HCT116 (cell line): Measurements from ENCODE around the gene USP21. TPM values are rescaled to one million over a fixed set of nuclear protein-coding genes. Genes with fewer than 3 reads are reported as not detected.

ENCODE experiments used
- ATAC-seq: fragments of 200-7000 bp; cut with Tn5 transposase; 2 replicates; pipeline ENCODE4 v1.9.1; 2020; ENCODE audit warnings: mild to moderate bottlenecking, moderate library complexity
- BruUV-seq: library from RNA; stranded (reverse); fragments of 400-500 nt; replicated peaks from 2 replicates; lab custom pipeline; 2021; lab: Mats Ljungman, UMichigan
- CTCF ChIA-PET: fragments of 300-600 bp; sonication (Branson Sonifier 250); formaldehyde crosslinking; loops from one replicate; lab custom pipeline; 2021; ENCODE audit warnings: antibody characterized with exemption; lab: Charles Lee
- POLR2A ChIA-PET: fragments of 300-600, 350-600 bp; sonication (Branson Sonifier 250); formaldehyde crosslinking; loops from one replicate; lab custom pipeline; 2021; ENCODE audit warnings: antibody characterized with exemption; lab: Charles Lee
- RAD21 ChIA-PET, 2 experiments: fragments of 300-600 bp; sonication (Branson Sonifier 250); formaldehyde crosslinking; loops; one replicate each; lab custom pipeline; 2023; ENCODE audit warnings: low total read pairs in 2 of 2; ENCODE audit not compliant: uncharacterized antibody in 2 of 2, unreplicated experiment in 2 of 2, low non-redundant PET in 1 of 2; lab: Charles Lee
- DNase-seq: peaks from one replicate; pipeline ENCODE4 v3.0.0-alpha.2; 2010; ENCODE audit warnings: low read depth, low spot score
- H2AFZ ChIP-seq: fragments of 200-600 bp; shearing (Covaris generic), sonication (generic); 2 replicates; pipeline ENCODE4 v1.6.1; 2017; ENCODE audit warnings: low read depth, mixed run types, mixed read lengths, antibody characterized with exemption, low read length; ENCODE audit not compliant: poor library complexity, severe bottlenecking
- H3K27ac ChIP-seq: 2 replicates; pipeline ENCODE4 v1.5.1; 2012; ENCODE audit warnings: low read depth, low read length
- H3K27me3 ChIP-seq: fragments of 200-600 bp; sonication (generic); 2 replicates; pipeline ENCODE4 v1.6.1; 2016; ENCODE audit warnings: mixed run types, low read length, mixed read lengths; ENCODE audit not compliant: insufficient read depth
- H3K36me3 ChIP-seq, 2 experiments: fragments of 200-500 bp in 1 of 2; fragments of 200-600 bp in 1 of 2; sonication (Bioruptor generic) in 1 of 2; sonication (generic) in 1 of 2; 2 replicates each; pipeline versions ENCODE4 v1.5.1 to v1.6.1; 2014 to 2016; ENCODE audit warnings: low read length in 2 of 2, inconsistent platforms in 1 of 2, mixed read lengths in 1 of 2, mixed run types in 1 of 2; ENCODE audit not compliant: insufficient read depth in 2 of 2, control insufficient read depth in 1 of 2
- H3K4me1 ChIP-seq, 2 experiments: fragments of 200-600 bp in 1 of 2; sonication (generic) in 1 of 2; 2 replicates each; pipeline versions ENCODE4 v1.5.1 to v1.6.1; 2012 to 2017; ENCODE audit warnings: low read length in 2 of 2, inconsistent platforms in 1 of 2, mild to moderate bottlenecking in 1 of 2, mixed read lengths in 1 of 2, mixed run types in 1 of 2, moderate library complexity in 1 of 2; ENCODE audit not compliant: insufficient read depth in 2 of 2, control insufficient read depth in 1 of 2
- H3K4me2 ChIP-seq: fragments of 200-600 bp; sonication (generic); 2 replicates; pipeline ENCODE4 v1.6.1; 2017; ENCODE audit warnings: mixed run types, low read length, mixed read lengths
- H3K4me3 ChIP-seq, 2 experiments: fragments of 200-600 bp in 1 of 2; sonication (generic) in 1 of 2; replicated peaks in 1 of 2; 2 replicates each; pipeline ENCODE4 v1.5.1; 2011 to 2016; ENCODE audit warnings: low read length in 2 of 2, control low read depth in 1 of 2, low read depth in 1 of 2, mild to moderate bottlenecking in 1 of 2, mixed read lengths in 1 of 2, mixed run types in 1 of 2
- H3K79me2 ChIP-seq: fragments of 200-600 bp; sonication (generic); 2 replicates; pipeline ENCODE4 v1.6.1; 2017; ENCODE audit warnings: mild to moderate bottlenecking, mixed run types, low read length, moderate library complexity, mixed read lengths; ENCODE audit not compliant: insufficient read depth
- H3K9ac ChIP-seq: fragments of 200-600 bp; sonication (generic); 2 replicates; pipeline ENCODE4 v1.6.1; 2016; ENCODE audit warnings: low read length, mixed read lengths
- H3K9me2 ChIP-seq: fragments of 200-600 bp; sonication (generic), shearing (Covaris generic); 2 replicates; pipeline ENCODE4 v1.6.1; 2017; ENCODE audit warnings: mixed run types, mild to moderate bottlenecking, moderate library complexity; ENCODE audit not compliant: insufficient read depth
- H3K9me3 ChIP-seq, 2 experiments: fragments of 200-500 bp in 1 of 2; fragments of 200-600 bp in 1 of 2; sonication (Bioruptor generic) in 1 of 2; sonication (generic) in 1 of 2; 2 replicates each; pipeline ENCODE4 v1.6.1; 2014 to 2017; ENCODE audit warnings: low read length in 2 of 2, mixed read lengths in 2 of 2, inconsistent platforms in 1 of 2, low read depth in 1 of 2, mild to moderate bottlenecking in 1 of 2, mixed run types in 1 of 2, moderate library complexity in 1 of 2; ENCODE audit not compliant: control insufficient read depth in 1 of 2, insufficient read depth in 1 of 2
- H4K20me1 ChIP-seq: fragments of 200-600 bp; sonication (generic), shearing (Covaris generic); 2 replicates; pipeline ENCODE4 v1.6.1; 2017; ENCODE audit warnings: mixed run types, mild to moderate bottlenecking, moderate library complexity; ENCODE audit not compliant: insufficient read depth
- ELF1 ChIP-seq: IDR thresholded peaks from 2 replicates; pipeline ENCODE4 v1.6.1; 2012; ENCODE audit warnings: low read depth, borderline replicate concordance
- POLR2A ChIP-seq: IDR thresholded peaks from 2 replicates; pipeline ENCODE4 v1.7.0; 2011; ENCODE audit warnings: borderline replicate concordance; ENCODE audit not compliant: insufficient read depth, insufficient read length; ENCODE audit errors: extremely low read depth
- POLR2AphosphoS5 ChIP-seq: IDR thresholded peaks from 2 replicates; pipeline ENCODE4 v1.6.1; 2011; ENCODE audit warnings: mild to moderate bottlenecking, low read depth, low read length, moderate library complexity
- RAD21 ChIP-seq: IDR thresholded peaks from 2 replicates; pipeline ENCODE4 v1.6.1; 2012; ENCODE audit warnings: low read depth, mild to moderate bottlenecking
- SIN3A ChIP-seq: IDR thresholded peaks from 2 replicates; pipeline ENCODE4 v1.6.1; 2012; ENCODE audit warnings: low read depth
- SP1 ChIP-seq: IDR thresholded peaks from 2 replicates; pipeline ENCODE4 v1.6.1; 2012; ENCODE audit warnings: low read depth
- TCF7L2 ChIP-seq: IDR thresholded peaks from 2 replicates; pipeline ENCODE4 v1.7.0; 2011; ENCODE audit warnings: borderline replicate concordance, inconsistent platforms; ENCODE audit not compliant: insufficient read depth, insufficient read length; ENCODE audit errors: extremely low read depth
- YY1 ChIP-seq: IDR thresholded peaks from 2 replicates; pipeline ENCODE4 v1.6.1; 2011; ENCODE audit warnings: low read length, low read depth, moderate library complexity, mild to moderate bottlenecking; ENCODE audit not compliant: insufficient replicate concordance; ENCODE audit errors: extremely low read depth
- intact Hi-C: fragments of 100-400 bp; cut with micrococcal nuclease; formaldehyde crosslinking; loops from 2 replicates; pipeline ENCODE4 v1.10.0; 2022
- total RNA-seq: library from RNA; stranded (reverse); gene quantifications from one replicate; pipeline ENCODE4 v1.2.1, GENCODE V29; 2021; ENCODE audit not compliant: unreplicated experiment
- TF ChIP-seq, protein P1 (sequence below): IDR thresholded peaks from 2 replicates; pipeline ENCODE4 v1.6.1; 2012; ENCODE audit warnings: low read depth

USP21 gene
- total RNA-seq, 1 experiment from 2014 or later, result 22.1 TPM

DNA sequence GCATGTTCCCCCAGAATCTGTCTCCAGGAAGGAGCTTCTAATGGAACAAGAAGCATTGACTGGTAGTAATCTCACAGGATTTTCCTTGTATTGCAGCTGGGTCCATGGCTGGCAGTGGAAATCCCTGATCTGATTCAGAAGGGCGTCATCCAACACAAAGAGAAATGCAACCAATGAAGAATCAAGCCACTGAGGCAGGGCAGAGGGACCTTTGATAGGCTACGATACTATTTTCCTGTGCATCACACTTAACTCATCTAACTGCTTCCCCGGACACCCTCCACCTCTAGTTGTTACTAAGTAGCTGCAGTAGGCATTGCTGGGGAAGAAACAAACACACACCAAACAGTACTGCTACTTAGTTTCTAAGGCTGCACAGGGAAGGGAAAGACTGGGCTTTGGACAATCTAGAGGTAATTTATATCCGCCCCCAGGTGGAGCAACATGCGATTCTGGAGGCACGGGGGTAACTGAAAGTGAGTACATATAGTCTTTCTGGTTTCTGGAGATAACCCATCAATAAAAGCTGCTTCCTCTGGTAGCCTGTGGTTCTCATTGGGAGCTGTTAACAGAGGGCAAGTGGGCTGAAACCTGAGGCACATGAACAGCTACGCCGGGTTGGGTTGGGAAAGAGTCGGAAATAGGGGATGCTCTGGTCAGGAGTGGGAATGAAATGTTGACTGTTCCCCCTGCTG lies 837 bp upstream of the USP21 start:
- Histone ChIP-seq H3K4me3 (peak overlapping the region; percentile 77 to 91), H3K27ac (peak overlapping the region; percentile 53), H3K27me3 (no peaks in the 10 kb centered on the region), H4K20me1 (no peaks in the 10 kb centered on the region), H3K79me2 (peaks cover 16% of the 10 kb centered on the region; the same call in 1 of the 2 replicates), H3K4me2 (peak overlapping the region; percentile 90)
- POLR2A ChIA-PET, result interaction anchor here (0.6 to 1.5 kb wide), 3 partner anchors 7 to 175 kb away, joined by 4 to 6 read pairs (median 4); partner anchors contain the start of genes DEDD and PPOX
- ATAC-seq, result no peak
- BruUV-seq, result no TSS peak
- no peak for DNase-seq
- TF ChIP-seq RAD21 (no peak), SP1 (no peak), ELF1 (no peak), TCF7L2 (no peak), YY1 (no peak), POLR2AphosphoS5 (no peak), SIN3A (no peak), POLR2A (no peak)
- TF ChIP-seq, protein P1, sequence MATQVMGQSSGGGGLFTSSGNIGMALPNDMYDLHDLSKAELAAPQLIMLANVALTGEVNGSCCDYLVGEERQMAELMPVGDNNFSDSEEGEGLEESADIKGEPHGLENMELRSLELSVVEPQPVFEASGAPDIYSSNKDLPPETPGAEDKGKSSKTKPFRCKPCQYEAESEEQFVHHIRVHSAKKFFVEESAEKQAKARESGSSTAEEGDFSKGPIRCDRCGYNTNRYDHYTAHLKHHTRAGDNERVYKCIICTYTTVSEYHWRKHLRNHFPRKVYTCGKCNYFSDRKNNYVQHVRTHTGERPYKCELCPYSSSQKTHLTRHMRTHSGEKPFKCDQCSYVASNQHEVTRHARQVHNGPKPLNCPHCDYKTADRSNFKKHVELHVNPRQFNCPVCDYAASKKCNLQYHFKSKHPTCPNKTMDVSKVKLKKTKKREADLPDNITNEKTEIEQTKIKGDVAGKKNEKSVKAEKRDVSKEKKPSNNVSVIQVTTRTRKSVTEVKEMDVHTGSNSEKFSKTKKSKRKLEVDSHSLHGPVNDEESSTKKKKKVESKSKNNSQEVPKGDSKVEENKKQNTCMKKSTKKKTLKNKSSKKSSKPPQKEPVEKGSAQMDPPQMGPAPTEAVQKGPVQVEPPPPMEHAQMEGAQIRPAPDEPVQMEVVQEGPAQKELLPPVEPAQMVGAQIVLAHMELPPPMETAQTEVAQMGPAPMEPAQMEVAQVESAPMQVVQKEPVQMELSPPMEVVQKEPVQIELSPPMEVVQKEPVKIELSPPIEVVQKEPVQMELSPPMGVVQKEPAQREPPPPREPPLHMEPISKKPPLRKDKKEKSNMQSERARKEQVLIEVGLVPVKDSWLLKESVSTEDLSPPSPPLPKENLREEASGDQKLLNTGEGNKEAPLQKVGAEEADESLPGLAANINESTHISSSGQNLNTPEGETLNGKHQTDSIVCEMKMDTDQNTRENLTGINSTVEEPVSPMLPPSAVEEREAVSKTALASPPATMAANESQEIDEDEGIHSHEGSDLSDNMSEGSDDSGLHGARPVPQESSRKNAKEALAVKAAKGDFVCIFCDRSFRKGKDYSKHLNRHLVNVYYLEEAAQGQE, result no peak
- TF ChIP-seq, all 23 proteins: peak for 0
- H3K36me3 ChIP-seq, result peaks cover 0 to 16% of the 10 kb centered on the region in 2 experiments; a peak in 1 of 4 replicates
- CTCF ChIA-PET, result no interaction called here
- H3K9me2 ChIP-seq, result no peaks in the 10 kb centered on the region
- peaks cover 8 to 26% of the 10 kb centered on the region in 2 experiments; a peak in 2 of 4 replicates for H3K4me1 ChIP-seq
- H2AFZ ChIP-seq, result no peak overlapping the region
- H3K9me3 ChIP-seq, result no peaks in the 10 kb centered on the region
- H3K9ac ChIP-seq, result peak overlapping the region; percentile 97
- intact Hi-C loops, result no loop called here
- RAD21 ChIA-PET, result no interaction called here
